Upper lobe of left lung (tissue), 6 donors: ENCODE results near the gene CLEC17A. TPM values are rescaled to one million over a fixed set of nuclear protein-coding genes. Genes with fewer than 3 reads are reported as not detected.

Experiments used
- ATAC-seq, 2 donors: fragments of 200-7000 bp; cut with Tn5 transposase; one replicate each; pipeline ENCODE4 v1.9.1; 2022; ENCODE audit warnings: mild to moderate bottlenecking in 2 of 2, moderate library complexity in 2 of 2; ENCODE audit not compliant: low FRiP score in 2 of 2
- DNase-seq, 2 donors: peaks; one replicate each; pipeline ENCODE4 v3.0.0-alpha.2; 2019 to 2020
- H3K27ac ChIP-seq, 4 donors: fragments of 200-600 bp; sonication (generic); one replicate each; pipeline ENCODE4 v1.5.1; 2016 to 2019
- H3K27me3 ChIP-seq, 4 donors: fragments of 200-600 bp; sonication (generic); one replicate each; pipeline ENCODE4 v1.5.1; 2017 to 2019
- H3K36me3 ChIP-seq, 4 donors: fragments of 200-600 bp; sonication (generic); one replicate each; pipeline ENCODE4 v1.5.1; 2016 to 2019
- H3K4me1 ChIP-seq, 4 donors: fragments of 200-600 bp; sonication (generic); one replicate each; pipeline ENCODE4 v1.5.1; 2018 to 2019
- H3K4me3 ChIP-seq, 4 donors: fragments of 200-600 bp; sonication (generic); one replicate each; pipeline ENCODE4 v1.5.1; 2017 to 2019; ENCODE audit warnings: mild to moderate bottlenecking in 2 of 4, moderate library complexity in 1 of 4
- H3K9me3 ChIP-seq, 4 donors: fragments of 200-600 bp; sonication (generic); one replicate each; pipeline ENCODE4 v1.5.1; 2018 to 2019
- EP300 ChIP-seq, 4 donors: sonication (generic); formaldehyde crosslinking; IDR thresholded peaks; one replicate each; pipeline ENCODE4 v1.5.1; 2017; ENCODE audit warnings: antibody characterized with exemption in 4 of 4, control low read depth in 2 of 4
- POLR2A ChIP-seq, 4 donors: fragments of 450-650 bp; IDR thresholded peaks; one replicate each; pipeline ENCODE4 v1.5.1; 2016 to 2017; ENCODE audit warnings: antibody characterized with exemption in 4 of 4, mild to moderate bottlenecking in 2 of 4
- POLR2AphosphoS5 ChIP-seq, 2 donors: sonication (generic); formaldehyde crosslinking; IDR thresholded peaks; one replicate each; pipeline ENCODE4 v1.5.1; 2017; ENCODE audit warnings: antibody characterized with exemption in 2 of 2
- WGBS, 2 donors: methylation state at CpG; one replicate each; pipeline ENCODE4 v1.1.5; 2017 to 2018; 5-methylcytosine and 5-hydroxymethylcytosine counted together
- total RNA-seq, 6 donors: library from RNA; depleted of rRNA in 4 of 6; stranded (reverse); fragments of >200 nt in 4 of 6; gene quantifications; one replicate each; pipeline versions ENCODE4 v1.1.0 to v1.2.1, GENCODE V29; 2016 to 2021
- TF ChIP-seq, protein P1 (sequence below), 6 experiments: fragments of 450-650 bp in 4 of 6; fragments of 200-600 bp in 2 of 6; sonication (generic) in 2 of 6; IDR thresholded peaks; one replicate each; pipeline ENCODE4 v1.5.1; 2016 to 2019; ENCODE audit warnings: antibody characterized with exemption in 6 of 6
- donor health status: DM: no; HTN: no; CAD: no; lungs with moderate emphysema.
- donor health status: DM: no; HTN: yes; CAD: no; lungs with severe emphysema.

Gene CLEC17A
- total RNA-seq, 6 donors from 2014 or later = not detected

DNA sequence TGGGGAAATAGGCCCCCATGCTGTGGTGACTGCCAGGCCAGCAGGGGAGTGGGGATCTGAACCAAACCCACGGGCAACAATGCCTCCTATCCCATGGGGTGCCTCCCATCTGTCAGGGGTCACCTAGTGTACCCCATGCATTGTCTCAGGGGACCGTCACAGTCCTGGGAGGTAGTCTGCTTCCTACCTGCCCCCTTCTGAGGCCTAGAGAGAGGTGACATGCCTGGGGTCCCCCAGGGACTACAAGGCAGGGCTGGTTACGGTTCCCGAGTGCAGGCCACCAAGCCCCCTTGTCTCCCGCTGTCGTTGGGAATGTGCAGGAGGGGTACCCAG lies 22.1 kb upstream of the CLEC17A start:
- ATAC-seq (no peak), DNase-seq (no peak)
- Histone ChIP-seq H3K4me3 (no peak overlapping the region), H3K4me1 (peaks cover 13 to 42% (median 19%) of the 10 kb centered on the region in 4 donors), H3K27me3 (no peaks in the 10 kb centered on the region), H3K9me3 (no peaks in the 10 kb centered on the region), H3K36me3 (peaks cover 2 to 21% (median 10%) of the 10 kb centered on the region in 4 donors), H3K27ac (peak overlapping the region in 1 of 4 donors; percentile 41)
- 77% methylated on average over 4 of the region's 6 CpGs; no CpG with 5 or more reads in 1 of the 2 donors for WGBS, 2 donors
- no peak for TF ChIP-seq POLR2AphosphoS5 (IDR thresholded peaks at IDR 0.05)
- TF ChIP-seq POLR2A (IDR thresholded peaks at IDR 0.05) = no peak
- no peak for TF ChIP-seq EP300 (IDR thresholded peaks at IDR 0.05)
- TF ChIP-seq, protein P1, sequence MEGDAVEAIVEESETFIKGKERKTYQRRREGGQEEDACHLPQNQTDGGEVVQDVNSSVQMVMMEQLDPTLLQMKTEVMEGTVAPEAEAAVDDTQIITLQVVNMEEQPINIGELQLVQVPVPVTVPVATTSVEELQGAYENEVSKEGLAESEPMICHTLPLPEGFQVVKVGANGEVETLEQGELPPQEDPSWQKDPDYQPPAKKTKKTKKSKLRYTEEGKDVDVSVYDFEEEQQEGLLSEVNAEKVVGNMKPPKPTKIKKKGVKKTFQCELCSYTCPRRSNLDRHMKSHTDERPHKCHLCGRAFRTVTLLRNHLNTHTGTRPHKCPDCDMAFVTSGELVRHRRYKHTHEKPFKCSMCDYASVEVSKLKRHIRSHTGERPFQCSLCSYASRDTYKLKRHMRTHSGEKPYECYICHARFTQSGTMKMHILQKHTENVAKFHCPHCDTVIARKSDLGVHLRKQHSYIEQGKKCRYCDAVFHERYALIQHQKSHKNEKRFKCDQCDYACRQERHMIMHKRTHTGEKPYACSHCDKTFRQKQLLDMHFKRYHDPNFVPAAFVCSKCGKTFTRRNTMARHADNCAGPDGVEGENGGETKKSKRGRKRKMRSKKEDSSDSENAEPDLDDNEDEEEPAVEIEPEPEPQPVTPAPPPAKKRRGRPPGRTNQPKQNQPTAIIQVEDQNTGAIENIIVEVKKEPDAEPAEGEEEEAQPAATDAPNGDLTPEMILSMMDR (IDR thresholded peaks at IDR 0.05) = no peak

DNA sequence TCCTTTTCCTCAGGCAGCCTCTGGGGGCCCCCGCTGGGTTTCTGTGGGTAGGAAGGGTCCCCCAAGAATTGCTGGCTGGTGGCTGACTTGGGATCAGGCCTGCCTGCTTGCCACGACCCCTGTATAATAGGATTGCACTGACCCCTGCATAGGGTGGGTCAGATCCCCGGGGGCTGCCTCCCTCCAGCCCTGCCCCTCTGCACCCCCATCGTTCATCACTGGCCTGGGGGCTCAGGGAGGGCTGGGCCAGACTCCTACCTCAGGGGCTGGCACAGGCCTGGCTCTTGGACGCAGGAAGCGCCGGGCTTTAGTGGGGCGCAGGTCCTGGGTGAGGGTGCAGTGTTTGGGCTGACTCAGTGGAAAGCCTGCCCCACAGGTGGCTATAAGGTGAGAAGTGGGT lies 21.6 kb upstream of the CLEC17A start:
- Histone ChIP-seq H3K4me3 (no peak overlapping the region), H3K36me3 (peaks cover 5 to 26% (median 15%) of the 10 kb centered on the region in 4 donors), H3K27ac (peak overlapping the region in 2 of 4 donors; percentile 21 to 41), H3K9me3 (no peaks in the 10 kb centered on the region), H3K4me1 (peaks cover 13 to 39% (median 19%) of the 10 kb centered on the region in 4 donors), H3K27me3 (no peaks in the 10 kb centered on the region)
- ATAC-seq (no peak), DNase-seq (peak in 1 of 2 donors; percentile 47)
- 89 to 100% methylated on average over 1 to 7 of the region's 8 CpGs for WGBS, 2 donors
- no peak for TF ChIP-seq EP300 (IDR thresholded peaks at IDR 0.05)
- no peak for TF ChIP-seq POLR2AphosphoS5 (IDR thresholded peaks at IDR 0.05)
- TF ChIP-seq, protein P1 (IDR thresholded peaks at IDR 0.05) = no peak
- no peak for TF ChIP-seq POLR2A (IDR thresholded peaks at IDR 0.05)

DNA sequence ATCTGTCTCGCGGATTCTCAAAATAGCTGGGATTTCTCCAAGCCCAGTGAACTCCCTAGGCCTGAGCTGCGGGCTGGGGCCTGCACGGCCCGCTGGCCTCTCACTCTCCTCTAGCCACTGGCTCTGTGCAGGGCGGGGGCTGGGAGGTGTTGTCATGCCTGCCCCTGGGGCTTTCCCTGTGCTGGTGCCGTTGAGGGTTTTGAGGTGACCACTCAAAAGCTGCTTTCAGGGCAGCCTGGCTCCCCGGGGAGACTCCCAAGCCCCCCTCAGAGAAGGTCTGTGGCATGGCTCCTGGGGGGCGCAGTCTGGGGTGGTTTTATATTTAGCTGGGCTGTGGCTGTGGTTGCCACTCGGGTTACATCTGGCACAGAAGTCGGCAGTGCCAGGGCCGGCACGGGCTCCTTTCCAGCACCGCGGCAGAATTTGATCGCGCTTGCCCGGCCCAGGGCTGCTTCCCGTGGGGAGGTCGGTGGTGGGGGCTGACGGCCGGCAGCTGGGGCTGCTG lies 21.0 kb upstream of the CLEC17A start:
- peak overlapping the region; percentile 21 to 69 (median 41) for H3K27ac ChIP-seq
- no peaks in the 10 kb centered on the region for H3K27me3 ChIP-seq
- peak in 1 of 2 donors; percentile 74 for DNase-seq
- no peak overlapping the region for H3K4me3 ChIP-seq
- TF ChIP-seq, protein P1 (IDR thresholded peaks at IDR 0.05) = no peak
- TF ChIP-seq EP300 (IDR thresholded peaks at IDR 0.05) (no peak), POLR2AphosphoS5 (IDR thresholded peaks at IDR 0.05) (no peak), POLR2A (IDR thresholded peaks at IDR 0.05) (no peak)
- no peaks in the 10 kb centered on the region for H3K9me3 ChIP-seq
- 61 to 74% methylated on average over 13 to 15 of the region's 22 CpGs for WGBS, 2 donors
- peaks cover 7 to 33% (median 12%) of the 10 kb centered on the region in 4 donors for H3K4me1 ChIP-seq
- H3K36me3 ChIP-seq = peaks cover 5 to 33% (median 16%) of the 10 kb centered on the region in 4 donors
- no peak for ATAC-seq

GRCh38 chr19:14562660-14563589 lies 20.0 kb upstream of the CLEC17A start:
- WGBS, 2 donors = 87 to 100% methylated on average over 6 to 16 of the region's 23 CpGs
- H3K36me3 ChIP-seq = peaks cover 8 to 40% (median 20%) of the 10 kb centered on the region in 4 donors
- H3K4me1 ChIP-seq = peaks cover 4 to 32% (median 9%) of the 10 kb centered on the region in 4 donors
- H3K9me3 ChIP-seq = no peaks in the 10 kb centered on the region
- DNase-seq = peak in 1 of 2 donors; percentile 54
- no peaks in the 10 kb centered on the region for H3K27me3 ChIP-seq
- H3K4me3 ChIP-seq = no peak overlapping the region
- H3K27ac ChIP-seq = peak overlapping the region in 3 of 4 donors; percentile 41 to 69 (median 41)
- no peak for ATAC-seq
- TF ChIP-seq POLR2A (IDR thresholded peaks at IDR 0.05) = no peak
- TF ChIP-seq, protein P1 (IDR thresholded peaks at IDR 0.05) = no peak
- TF ChIP-seq POLR2AphosphoS5 (IDR thresholded peaks at IDR 0.05) = no peak
- TF ChIP-seq EP300 (IDR thresholded peaks at IDR 0.05) = no peak
